Spleen (tissue), 7 donors: ENCODE data around the gene MAPKAP1.

ENCODE experiments used
- POLR2A ChIP-seq, 3 donors: fragments of 450-650 bp; IDR thresholded peaks; one replicate each; pipeline ENCODE4 v1.5.1; 2017; ENCODE audit warnings: antibody characterized with exemption in 3 of 3, mild to moderate bottlenecking in 1 of 3
- POLR2AphosphoS5 ChIP-seq, 3 donors: sonication (generic); formaldehyde crosslinking; IDR thresholded peaks; one replicate each; pipeline ENCODE4 v1.5.1; 2017; ENCODE audit warnings: antibody characterized with exemption in 3 of 3
- TF ChIP-seq, protein P1 (sequence below), 11 experiments: fragments of 200-600 bp in 7 of 11; fragments of 450-650 bp in 4 of 11; sonication (generic) in 4 of 11; IDR thresholded peaks in 8 of 11; conservative IDR thresholded peaks in 3 of 11; 1 replicate in 7 of 11; 2 replicates in 4 of 11; pipeline versions ENCODE4 v1.4.0 to v1.8.0; 2016 to 2021; ENCODE audit warnings: antibody characterized with exemption in 11 of 11, inconsistent platforms in 4 of 11, mild to moderate bottlenecking in 1 of 11
- donor health status: DM: no; HTN: no; CAD: no; lungs with moderate emphysema.
- donor health status: DM: no; HTN: no; CAD: no.
- donor health status: DM: no; HTN: no; CAD: no.

DNA sequence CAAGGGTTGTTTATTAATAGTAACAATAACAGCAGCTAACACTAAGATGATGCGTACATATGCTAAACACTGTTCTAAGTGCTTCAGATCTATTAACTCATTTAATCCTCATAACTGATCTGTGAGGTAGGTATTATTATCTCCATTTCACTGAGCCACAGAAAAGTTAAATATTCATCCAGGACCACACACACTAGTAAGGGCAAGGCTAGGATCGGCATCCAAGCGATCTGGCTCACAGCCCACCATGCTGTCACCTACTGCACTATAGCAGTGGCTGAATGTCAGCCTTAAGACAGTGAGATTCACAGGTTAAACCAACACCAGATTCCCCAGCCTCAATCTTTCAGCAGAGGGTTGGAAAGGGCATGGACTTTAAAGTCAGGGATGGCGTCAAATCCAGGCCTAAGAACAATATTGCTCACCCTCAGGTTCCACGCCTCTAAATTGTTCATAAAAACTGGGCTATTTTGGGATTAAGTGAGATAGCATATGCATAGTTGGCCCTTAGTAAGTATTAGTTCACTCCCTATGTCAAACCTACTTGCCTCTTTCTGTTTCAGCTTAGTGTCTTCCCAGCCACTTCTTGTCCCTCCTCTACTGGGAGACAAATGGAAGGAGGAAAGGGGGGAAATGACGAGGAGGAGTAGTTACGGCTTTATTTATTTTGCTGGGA lies 150.8 kb downstream of the MAPKAP1 start:
- TF ChIP-seq, protein P1, sequence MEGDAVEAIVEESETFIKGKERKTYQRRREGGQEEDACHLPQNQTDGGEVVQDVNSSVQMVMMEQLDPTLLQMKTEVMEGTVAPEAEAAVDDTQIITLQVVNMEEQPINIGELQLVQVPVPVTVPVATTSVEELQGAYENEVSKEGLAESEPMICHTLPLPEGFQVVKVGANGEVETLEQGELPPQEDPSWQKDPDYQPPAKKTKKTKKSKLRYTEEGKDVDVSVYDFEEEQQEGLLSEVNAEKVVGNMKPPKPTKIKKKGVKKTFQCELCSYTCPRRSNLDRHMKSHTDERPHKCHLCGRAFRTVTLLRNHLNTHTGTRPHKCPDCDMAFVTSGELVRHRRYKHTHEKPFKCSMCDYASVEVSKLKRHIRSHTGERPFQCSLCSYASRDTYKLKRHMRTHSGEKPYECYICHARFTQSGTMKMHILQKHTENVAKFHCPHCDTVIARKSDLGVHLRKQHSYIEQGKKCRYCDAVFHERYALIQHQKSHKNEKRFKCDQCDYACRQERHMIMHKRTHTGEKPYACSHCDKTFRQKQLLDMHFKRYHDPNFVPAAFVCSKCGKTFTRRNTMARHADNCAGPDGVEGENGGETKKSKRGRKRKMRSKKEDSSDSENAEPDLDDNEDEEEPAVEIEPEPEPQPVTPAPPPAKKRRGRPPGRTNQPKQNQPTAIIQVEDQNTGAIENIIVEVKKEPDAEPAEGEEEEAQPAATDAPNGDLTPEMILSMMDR (IDR thresholded peaks at IDR 0.05 in 8 of 11, conservative IDR thresholded peaks at IDR 0.05 in 3 of 11), result no peak
- TF ChIP-seq POLR2A (IDR thresholded peaks at IDR 0.05) (no peak), POLR2AphosphoS5 (IDR thresholded peaks at IDR 0.05) (no peak)
